ENCODE data around the gene ATP13A3. TPM values are rescaled to one million over a fixed set of nuclear protein-coding genes. Genes with fewer than 3 reads are reported as not detected.

Gene ATP13A3
- total and polyA plus RNA-seq, 2 of the 4 experiments (the other 2 are of a cell fraction): 48.1 to 154 TPM

- H4K91ac ChIP-seq (ENCODE audit: insufficient read depth, low read depth, low read length): no peak within 1 kb of the TSS
Observed at GRCh38 chr3:194399166-194399565, 87.6 kb downstream of the ATP13A3 start, which contains the start of gene GP5. TSS of gene GP5 (minus strand) at chr3:194399266. CDS start at chr3:194398282, 984 bp downstream.

More at GRCh38 chr3:194399166-194399565, 87.6 kb downstream of the ATP13A3 start, which contains the start of gene GP5:
- BruUV-seq (replicated peaks): no TSS peak
- Histone ChIP-seq H2BK15ac (ENCODE audit: low read depth, low read length) (no peak within 1 kb of the TSS), H4K8ac (ENCODE audit: low read depth in 2 of 2, low read length in 2 of 2) (no peak within 1 kb of the TSS), H2AK5ac (ENCODE audit: low read depth, low read length) (no peak within 1 kb of the TSS), H3K9ac (ENCODE audit: low read depth, low read length) (no peak within 1 kb of the TSS), H2BK20ac (ENCODE audit: low read depth, low read length) (no peak within 1 kb of the TSS), H3K56ac (ENCODE audit: extremely low read depth, insufficient read depth, low read length) (no peak within 1 kb of the TSS), H3K79me1 (ENCODE audit: low read depth in 1 of 2, low read length in 2 of 2) (no peaks in the 10 kb centered on the region), H3K27me3 (ENCODE audit: control insufficient read depth, insufficient read depth, low read length) (peaks cover 14% of the 10 kb centered on the region; the same call in 1 of the 2 replicates), H3K9me3 (ENCODE audit: control insufficient read depth, insufficient read depth, low read length) (no peaks in the 10 kb centered on the region; the same call in 1 of the 2 replicates), H2AK9ac (replicated peaks; ENCODE audit: low read depth, low read length, poor library complexity) (no peak within 1 kb of the TSS), H3K4ac (ENCODE audit: low read depth, low read length) (no peak within 1 kb of the TSS), H2AFZ (replicated peaks; ENCODE audit: low read length, poor library complexity) (peak within 1 kb of the TSS; percentile 72), H3K36me3 (ENCODE audit: control insufficient read depth, insufficient read depth, low read length) (no peaks in the 10 kb centered on the region), H3K18ac (ENCODE audit: low read depth, low read length) (no peak within 1 kb of the TSS), H4K5ac (ENCODE audit: low read depth, low read length) (no peak within 1 kb of the TSS), H3K9me1 (ENCODE audit: insufficient read depth, low read length) (0 out of 2 replicates have a peak, but pooled peaks cover 3% of the 10 kb centered on the region), H3K4me3 (ENCODE audit: insufficient read depth, low read depth, low read length) (0 out of 2 replicates have a peak within 1 kb of the TSS, but pooled peaks have one; percentile 7), H3K23ac (ENCODE audit: low read depth, low read length) (peak within 1 kb of the TSS; percentile 7; the same call in 1 of the 2 replicates), H3K4me2 (ENCODE audit: low read depth, low read length) (peak within 1 kb of the TSS; percentile 57; the same call in 1 of the 2 replicates), H4K20me1 (ENCODE audit: insufficient read depth, low read length) (no peaks in the 10 kb centered on the region; the same call in 1 of the 2 replicates), H3K27ac (ENCODE audit: insufficient read depth, low read length) (no peak within 1 kb of the TSS), H3K14ac (replicated peaks; ENCODE audit: low read depth, low read length) (no peak within 1 kb of the TSS), H2BK120ac (ENCODE audit: low read depth, low read length) (no peak within 1 kb of the TSS), H3K4me1 (ENCODE audit: control insufficient read depth, insufficient read depth, low read length) (peaks cover 9% of the 10 kb centered on the region), H2BK5ac (ENCODE audit: low read depth, low read length, poor library complexity, severe bottlenecking) (no peak within 1 kb of the TSS)
- WGBS, 2 experiments (ENCODE audit: extremely low coverage in 2 of 2, insufficient read length in 1 of 2): no CpG with 5 or more reads among the region's 2 CpGs
- in situ Hi-C loops (cut with MboI; ENCODE audit: low sequenced_read_pairs) (no loop called here), dilution Hi-C loops (cut with HindIII; ENCODE audit: low sequenced_read_pairs, unreplicated experiment) (no loop called here), intact Hi-C loops (cut with micrococcal nuclease) (no loop called here)
- DNase-seq (no peak), ATAC-seq (ENCODE audit: low read depth) (no peak)
- POLR2A ChIA-PET (ENCODE audit: unreplicated experiment): interaction anchor here (0.5 to 0.7 kb wide), 2 partner anchors 811 to 1900 kb away, joined by 4 to 11 read pairs; no protein-coding TSS in a partner anchor
- TF ChIP-seq CHD1 (IDR thresholded peaks at IDR 0.05; ENCODE audit: low read depth, low read length) (no peak), SMC3 (IDR thresholded peaks at IDR 0.05; ENCODE audit: low read depth, low read length) (no peak), MAFK (IDR thresholded peaks at IDR 0.05; ENCODE audit: low read depth, low read length) (0 out of 2 replicates have a peak, but pooled peaks have one; percentile 7), ELK1 (IDR thresholded peaks at IDR 0.05; ENCODE audit: borderline replicate concordance, low read depth, low read length) (no peak)
- CTCF ChIA-PET: interaction anchor here (0.6 to 1.3 kb wide), 2 partner anchors 66 to 657 kb away, joined by 3 to 4 read pairs; no protein-coding TSS in a partner anchor

All from IMR-90 (cell line).